ENCODE measurements around the gene FARP1. TPM values are rescaled to one million over a fixed set of nuclear protein-coding genes. Genes with fewer than 3 reads are reported as not detected.

Gene FARP1
- total RNA-seq, 1 donor from 2014 or later: 357 TPM

DNA sequence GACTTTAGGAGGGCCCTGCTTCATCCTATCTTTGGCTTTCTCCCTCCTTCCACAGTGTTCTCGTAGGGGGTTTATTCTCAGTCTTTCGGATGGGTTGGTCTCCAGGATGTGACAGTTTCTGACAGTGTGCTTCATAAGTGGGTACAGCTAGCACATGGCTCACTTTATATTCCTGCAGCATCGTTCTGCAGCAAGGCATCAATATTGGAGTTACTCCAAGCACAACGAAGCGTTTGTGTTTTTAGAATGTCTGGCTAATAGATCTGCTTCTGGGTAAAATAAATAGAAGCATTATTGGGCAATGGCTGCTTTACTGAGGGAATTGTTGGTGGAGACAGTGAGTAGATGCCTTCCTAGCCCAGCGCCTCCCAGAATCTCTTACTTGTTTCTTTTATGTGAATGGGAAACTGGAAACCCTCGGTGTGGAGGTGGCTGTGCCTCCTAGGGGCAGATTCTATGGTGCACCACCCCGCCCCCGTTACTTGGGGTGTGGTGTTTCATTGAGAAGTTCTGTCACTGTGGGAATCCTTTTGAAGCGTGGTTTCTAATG is 2.0 kb downstream of the FARP1 start:
- no peaks in the 10 kb centered on the region for H3K9me3 Mint-ChIP-seq (ENCODE audit: unreplicated experiment)
- DNase-seq (ENCODE audit: extremely low spot score, unreplicated experiment): no peak
- TF ChIP-seq, protein P1, sequence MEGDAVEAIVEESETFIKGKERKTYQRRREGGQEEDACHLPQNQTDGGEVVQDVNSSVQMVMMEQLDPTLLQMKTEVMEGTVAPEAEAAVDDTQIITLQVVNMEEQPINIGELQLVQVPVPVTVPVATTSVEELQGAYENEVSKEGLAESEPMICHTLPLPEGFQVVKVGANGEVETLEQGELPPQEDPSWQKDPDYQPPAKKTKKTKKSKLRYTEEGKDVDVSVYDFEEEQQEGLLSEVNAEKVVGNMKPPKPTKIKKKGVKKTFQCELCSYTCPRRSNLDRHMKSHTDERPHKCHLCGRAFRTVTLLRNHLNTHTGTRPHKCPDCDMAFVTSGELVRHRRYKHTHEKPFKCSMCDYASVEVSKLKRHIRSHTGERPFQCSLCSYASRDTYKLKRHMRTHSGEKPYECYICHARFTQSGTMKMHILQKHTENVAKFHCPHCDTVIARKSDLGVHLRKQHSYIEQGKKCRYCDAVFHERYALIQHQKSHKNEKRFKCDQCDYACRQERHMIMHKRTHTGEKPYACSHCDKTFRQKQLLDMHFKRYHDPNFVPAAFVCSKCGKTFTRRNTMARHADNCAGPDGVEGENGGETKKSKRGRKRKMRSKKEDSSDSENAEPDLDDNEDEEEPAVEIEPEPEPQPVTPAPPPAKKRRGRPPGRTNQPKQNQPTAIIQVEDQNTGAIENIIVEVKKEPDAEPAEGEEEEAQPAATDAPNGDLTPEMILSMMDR (IDR thresholded peaks at IDR 0.05): peak; percentile 47
- peak overlapping the region; percentile 85 for H3K27ac Mint-ChIP-seq (ENCODE audit: unreplicated experiment)
- peaks cover 57% of the 10 kb centered on the region for H3K4me1 Mint-ChIP-seq (ENCODE audit: unreplicated experiment)
- H3K27me3 Mint-ChIP-seq (ENCODE audit: unreplicated experiment): no peaks in the 10 kb centered on the region
- H3K4me3 Mint-ChIP-seq (ENCODE audit: unreplicated experiment): peak overlapping the region; percentile 91
- peaks cover 10% of the 10 kb centered on the region for H3K36me3 Mint-ChIP-seq (ENCODE audit: unreplicated experiment)

DNA sequence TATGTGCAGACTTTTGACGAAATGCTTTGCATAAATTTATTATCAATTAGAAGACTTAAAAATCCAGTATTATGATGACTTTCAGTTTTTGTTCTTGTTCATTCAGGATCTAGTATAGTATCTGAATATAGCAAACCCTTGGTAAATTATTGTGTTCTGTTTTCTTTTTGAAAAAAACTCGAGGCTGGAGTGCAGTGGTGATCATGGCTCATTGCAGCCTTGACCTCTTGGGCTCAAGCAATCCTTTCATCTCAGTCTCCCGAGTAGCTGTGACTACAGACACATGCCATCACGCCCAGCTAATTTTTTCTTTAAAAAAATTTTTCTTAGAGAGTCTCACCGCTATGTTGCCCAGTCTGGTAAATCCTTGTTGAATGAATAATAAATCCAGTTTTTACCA is 4.6 kb downstream of the FARP1 start:
- TF ChIP-seq, protein P1 (IDR thresholded peaks at IDR 0.05): no peak
- peak overlapping the region; percentile 54 for H3K27ac Mint-ChIP-seq (ENCODE audit: unreplicated experiment)
- H3K27me3 Mint-ChIP-seq (ENCODE audit: unreplicated experiment): no peaks in the 10 kb centered on the region
- no peak for DNase-seq (ENCODE audit: extremely low spot score, unreplicated experiment)
- H3K4me1 Mint-ChIP-seq (ENCODE audit: unreplicated experiment): peaks cover 76% of the 10 kb centered on the region
- peaks cover 10% of the 10 kb centered on the region for H3K36me3 Mint-ChIP-seq (ENCODE audit: unreplicated experiment)
- H3K9me3 Mint-ChIP-seq (ENCODE audit: unreplicated experiment): no peaks in the 10 kb centered on the region
- H3K4me3 Mint-ChIP-seq (ENCODE audit: unreplicated experiment): peak overlapping the region; percentile 27

GRCh38 chr13:98150832-98151479 is 8.1 kb downstream of the FARP1 start:
- H3K27me3 Mint-ChIP-seq (ENCODE audit: unreplicated experiment): no peaks in the 10 kb centered on the region
- peaks cover 73% of the 10 kb centered on the region for H3K4me1 Mint-ChIP-seq (ENCODE audit: unreplicated experiment)
- peaks cover 16% of the 10 kb centered on the region for H3K36me3 Mint-ChIP-seq (ENCODE audit: unreplicated experiment)
- no peak overlapping the region for H3K4me3 Mint-ChIP-seq (ENCODE audit: unreplicated experiment)
- no peaks in the 10 kb centered on the region for H3K9me3 Mint-ChIP-seq (ENCODE audit: unreplicated experiment)
- peak overlapping the region; percentile 43 for H3K27ac Mint-ChIP-seq (ENCODE audit: unreplicated experiment)
- no peak for DNase-seq (ENCODE audit: extremely low spot score, unreplicated experiment)
- TF ChIP-seq, protein P1 (IDR thresholded peaks at IDR 0.05): no peak

DNA sequence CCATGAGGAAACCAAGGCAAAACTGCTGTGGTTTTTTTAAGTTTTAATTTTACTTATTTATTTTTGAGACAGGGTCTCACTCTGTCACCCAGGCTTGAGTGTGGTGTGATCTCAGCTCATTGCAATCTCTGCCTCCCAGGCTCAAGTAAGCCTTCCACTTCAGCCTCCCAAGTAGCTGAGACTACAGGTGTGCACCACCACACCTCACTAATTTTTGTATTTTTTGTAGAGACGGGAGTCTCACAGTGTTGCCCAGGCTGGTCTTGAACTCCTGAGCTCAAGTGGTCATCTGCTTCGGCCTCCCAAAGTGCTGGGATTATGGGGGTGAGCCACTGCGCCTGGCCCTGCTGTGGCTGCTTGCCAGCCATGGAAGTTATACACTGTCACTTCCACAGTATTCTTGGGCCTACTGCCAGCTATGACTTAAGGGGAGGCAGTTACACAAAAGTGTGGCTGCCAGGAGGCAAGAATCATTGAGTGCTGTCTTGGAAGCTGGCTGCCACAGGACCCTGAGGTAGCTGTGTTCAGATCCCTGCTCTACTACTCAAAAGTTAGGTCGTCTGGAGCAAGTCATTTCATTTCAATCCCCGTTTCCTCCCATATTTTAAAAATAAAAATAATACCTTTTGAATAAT is 12.7 kb downstream of the FARP1 start:
- Mint-ChIP-seq H3K4me1 (ENCODE audit: unreplicated experiment) (peaks cover 54% of the 10 kb centered on the region), H3K4me3 (ENCODE audit: unreplicated experiment) (no peak overlapping the region), H3K27me3 (ENCODE audit: unreplicated experiment) (no peaks in the 10 kb centered on the region), H3K36me3 (ENCODE audit: unreplicated experiment) (peaks cover 19% of the 10 kb centered on the region), H3K27ac (ENCODE audit: unreplicated experiment) (no peak overlapping the region), H3K9me3 (ENCODE audit: unreplicated experiment) (no peaks in the 10 kb centered on the region)
- DNase-seq (ENCODE audit: extremely low spot score, unreplicated experiment): no peak
- TF ChIP-seq, protein P1 (IDR thresholded peaks at IDR 0.05): no peak

GRCh38 chr13:98156259-98156658 is 13.4 kb downstream of the FARP1 start:
- TF ChIP-seq, protein P1 (IDR thresholded peaks at IDR 0.05): no peak
- Mint-ChIP-seq H3K4me1 (ENCODE audit: unreplicated experiment) (peaks cover 50% of the 10 kb centered on the region), H3K4me3 (ENCODE audit: unreplicated experiment) (no peak overlapping the region)

More at GRCh38 chr13:98156259-98156658, 13.4 kb downstream of the FARP1 start:
- no peaks in the 10 kb centered on the region for H3K9me3 Mint-ChIP-seq (ENCODE audit: unreplicated experiment)
- H3K27me3 Mint-ChIP-seq (ENCODE audit: unreplicated experiment): no peaks in the 10 kb centered on the region
- DNase-seq (ENCODE audit: extremely low spot score, unreplicated experiment): no peak
- peaks cover 19% of the 10 kb centered on the region for H3K36me3 Mint-ChIP-seq (ENCODE audit: unreplicated experiment)
- no peak overlapping the region for H3K27ac Mint-ChIP-seq (ENCODE audit: unreplicated experiment)
